AG04449 (cell line): ENCODE results near the gene ZNF502.
"Not testable (repeated sequence)": the region's sequence is repeated elsewhere in the genome, so short reads cannot be mapped to it uniquely, and the experiment has no call there.

Experiments used
- CTCF ChIA-PET: fragments of 350-600 bp; formaldehyde crosslinking; extraction: SDS; loops from one replicate; lab custom pipeline; 2021; ENCODE audit warnings: antibody characterized with exemption; lab: Yijun Ruan, JAX
- POLR2A ChIA-PET: fragments of 400-600, 350-600 bp; formaldehyde crosslinking; extraction: SDS; loops from one replicate; lab custom pipeline; 2020; ENCODE audit warnings: antibody characterized with exemption, inconsistent platforms; lab: Yijun Ruan, JAX
- DNase-seq: peaks from one replicate; pipeline ENCODE4 v3.0.0-alpha.2; 2010; ENCODE audit warnings: low read depth, low spot score
- H3K4me3 ChIP-seq: 2 replicates; pipeline ENCODE4 v1.5.1; 2011; ENCODE audit warnings: low read depth, mild to moderate bottlenecking, control low read depth, low read length
- CTCF ChIP-seq: IDR thresholded peaks from one replicate; pipeline ENCODE4 v1.5.1; 2011; ENCODE audit warnings: mild to moderate bottlenecking, moderate library complexity, low read length, control low read depth, inconsistent platforms; ENCODE audit not compliant: insufficient read depth; ENCODE audit errors: missing control alignments

The ZNF502 gene

GRCh38 chr3:44712455-44713075 is at the start of gene ZNF502:
Gene ZNF502 (plus strand): TSS chr3:44712660. CDS start chr3:44720262, 7,602 bp downstream.
- TF ChIP-seq CTCF, result peak; percentile 2
- peak; percentile 19 for DNase-seq
- H3K4me3 ChIP-seq, result peak within 1 kb of the TSS; percentile 95
- ChIA-PET CTCF (interaction anchor here (0.9 to 2.2 kb wide), 4 partner anchors 27 to 205 kb away, joined by 3 to 6 read pairs (median 4); no protein-coding TSS in a partner anchor), POLR2A (interaction anchor here (1.0 to 1.1 kb wide), 2 partner anchors 17 to 49 kb away, joined by 4 to 7 read pairs; partner anchors contain the start of genes KIAA1143, KIF15 and ZNF501)

GRCh38 chr3:44665173-44665572 is 47.3 kb upstream of the ZNF502 start:
- ChIA-PET POLR2A (no interaction called here), CTCF (no interaction called here)
- TF ChIP-seq CTCF, result no peak
- H3K4me3 ChIP-seq, result no peak overlapping the region
- no peak for DNase-seq

- ChIA-PET POLR2A (no interaction called here), CTCF (interaction anchor here (0.7 to 1.7 kb wide), 2 partner anchors 8 to 343 kb away, joined by 3 to 4 read pairs; no protein-coding TSS in a partner anchor)
- no peak for TF ChIP-seq CTCF
Measured at GRCh38 chr3:44666346-44666745, 46.1 kb upstream of the ZNF502 start.

GRCh38 chr3:44669760-44670159 is 42.7 kb upstream of the ZNF502 start:
- ChIA-PET CTCF (no interaction called here), POLR2A (no interaction called here)
- TF ChIP-seq CTCF, result no peak
- H3K4me3 ChIP-seq, result no peak overlapping the region
- DNase-seq, result no peak

More at GRCh38 chr3:44666346-44666745, 46.1 kb upstream of the ZNF502 start:
- no peak overlapping the region for H3K4me3 ChIP-seq
- no peak for DNase-seq

- H3K4me3 ChIP-seq, DNase-seq, CTCF ChIA-PET, POLR2A ChIA-PET: not testable (repeated sequence)
Measured at GRCh38 chr3:44673466-44673865, 39.0 kb upstream of the ZNF502 start.

GRCh38 chr3:44674211-44674610 is 38.2 kb upstream of the ZNF502 start:
- DNase-seq, result no peak
- ChIA-PET CTCF (no interaction called here), POLR2A (no interaction called here)
- H3K4me3 ChIP-seq, result no peak overlapping the region
- TF ChIP-seq CTCF, result no peak
